GM21447 (cell line): ENCODE results near the gene TBC1D22B.
"Not testable (repeated sequence)": the region's sequence is repeated elsewhere in the genome, so short reads cannot be mapped to it uniquely, and the experiment has no call there.

Experiments
- ATAC-seq: cut with Tn5 transposase; IDR thresholded peaks from one replicate; pipeline ENCODE4 v1.9.1; 2021; ENCODE audit not compliant: unreplicated experiment

Gene TBC1D22B

DNA sequence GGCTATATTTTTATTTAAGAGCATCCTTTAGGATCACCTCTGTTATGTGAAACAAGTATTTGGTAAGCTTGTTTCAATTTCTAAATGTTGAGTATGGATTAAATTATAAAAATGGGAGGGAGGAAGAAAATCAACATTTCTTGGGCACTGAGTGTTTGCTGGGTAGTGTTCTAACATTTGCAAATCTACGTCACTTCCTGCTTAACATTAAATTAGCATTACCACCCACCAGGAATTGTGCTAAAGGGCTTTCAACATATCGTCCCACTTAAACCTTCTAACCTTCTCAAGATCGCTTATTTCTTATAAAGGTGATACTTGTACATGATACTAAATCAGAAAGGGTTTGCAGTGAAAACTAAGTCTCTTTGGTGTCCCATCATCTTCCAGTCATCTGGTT lies 8.3 kb downstream of the TBC1D22B start:
- no peak for ATAC-seq

DNA sequence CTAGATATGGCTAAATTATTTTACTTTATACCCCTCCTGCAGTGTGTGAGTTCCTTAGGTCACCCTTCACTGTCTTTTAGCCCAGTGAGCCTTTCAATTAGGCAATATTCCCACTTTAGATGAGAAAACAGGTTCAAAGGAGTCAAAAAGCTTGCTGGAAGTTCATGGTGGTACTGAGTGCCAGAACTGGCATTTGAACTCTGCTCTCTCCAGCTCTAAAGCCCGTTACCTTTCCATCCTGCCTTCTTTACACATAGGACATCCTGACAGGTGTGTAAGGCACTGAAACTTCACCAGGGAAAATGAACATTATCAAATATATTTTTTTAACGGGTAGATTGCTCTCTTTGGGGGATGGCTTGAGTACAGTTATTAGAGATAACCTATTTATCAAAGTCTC lies 11.5 kb downstream of the TBC1D22B start:
- ATAC-seq = no peak

DNA sequence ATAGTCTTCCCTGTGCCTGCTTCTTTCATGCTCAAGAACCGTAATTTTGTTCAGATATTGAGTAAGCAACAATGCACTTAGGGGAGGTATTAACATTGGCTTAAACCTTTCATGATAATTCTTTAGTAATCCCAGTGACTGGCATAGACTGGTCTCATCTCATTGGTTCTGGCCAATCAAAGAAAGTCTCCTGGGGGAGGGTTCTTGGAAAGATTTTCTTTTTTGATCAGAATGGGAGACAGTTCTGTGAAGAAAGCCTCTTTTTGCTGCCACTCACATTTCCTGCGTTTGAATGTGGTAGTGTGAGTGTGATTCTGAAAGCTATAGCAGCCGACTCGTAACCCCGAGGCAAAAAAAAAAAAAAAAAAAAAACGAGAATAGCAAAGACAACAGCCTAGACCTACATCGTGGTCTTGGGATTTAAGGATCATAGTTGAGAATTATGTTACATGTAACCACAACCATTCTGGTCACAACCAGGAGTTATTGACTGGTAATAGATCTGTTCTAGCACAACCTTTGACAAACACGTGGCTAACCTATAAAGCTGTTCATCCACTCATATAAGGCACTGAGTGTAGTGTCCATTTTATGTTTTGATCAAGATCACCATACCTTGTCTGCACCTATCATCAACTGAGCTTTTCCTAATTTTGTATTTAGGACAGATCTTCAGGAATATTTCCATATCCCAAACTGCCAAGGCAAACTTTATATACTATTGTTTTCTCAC lies 15.4 kb downstream of the TBC1D22B start:
- ATAC-seq = no peak

DNA sequence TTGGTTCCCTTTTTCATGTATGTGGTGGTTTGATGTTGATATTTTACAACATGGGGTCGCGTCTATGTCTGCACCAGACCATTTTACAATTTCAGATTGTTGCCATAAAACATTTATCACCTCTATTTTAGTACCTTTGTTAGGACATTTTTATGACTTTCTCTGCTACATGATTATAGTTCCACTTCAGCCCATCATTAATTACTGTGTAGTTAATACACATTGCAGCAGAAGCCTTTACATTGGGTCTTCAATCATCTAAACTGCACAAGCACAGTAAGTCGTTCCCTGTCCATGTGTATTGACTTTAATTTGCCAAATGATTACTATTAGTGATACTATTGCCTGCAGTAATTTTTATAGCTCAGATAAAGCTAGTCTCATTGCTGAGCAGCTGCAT lies 16.1 kb downstream of the TBC1D22B start:
- ATAC-seq = no peak

DNA sequence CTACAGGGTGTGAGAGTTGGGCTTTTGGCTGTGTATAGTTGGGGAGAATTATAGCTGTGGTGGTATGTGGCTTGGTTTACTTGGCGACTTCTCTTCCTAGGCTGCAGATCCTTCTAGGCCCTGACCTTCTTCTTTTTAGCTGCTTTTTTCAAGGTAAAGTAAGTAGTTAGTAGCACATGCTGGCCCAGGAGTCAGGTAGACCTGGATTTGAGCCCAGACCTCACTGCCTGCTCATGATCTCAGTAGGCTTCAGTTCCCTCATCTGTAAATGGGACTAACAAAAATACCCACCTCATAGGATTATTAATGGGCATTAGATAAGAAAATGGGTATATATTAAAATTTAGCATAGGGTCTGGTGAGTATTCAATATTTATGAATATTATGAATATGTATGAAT lies 17.8 kb downstream of the TBC1D22B start:
- ATAC-seq = no peak

DNA sequence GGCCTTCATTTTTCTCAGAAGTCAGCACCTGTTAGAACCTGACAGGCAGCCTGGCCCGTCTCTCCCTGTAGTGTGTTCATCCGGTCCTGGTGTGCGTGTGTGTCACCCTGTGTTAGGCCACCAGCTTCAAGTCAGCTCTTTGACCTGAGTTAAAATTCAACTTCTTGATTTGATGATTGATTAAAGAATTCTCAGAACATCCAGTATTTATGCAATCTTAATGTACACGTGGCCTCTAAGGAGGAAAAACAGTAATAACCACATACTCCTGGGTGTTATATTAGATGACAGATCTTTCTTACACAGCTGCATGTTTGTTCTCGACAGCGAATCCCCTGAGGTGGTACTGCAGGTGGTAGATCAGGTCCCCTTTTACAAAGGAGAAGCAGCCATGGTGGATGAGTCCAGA lies 19.4 kb downstream of the TBC1D22B start:
- no peak for ATAC-seq

DNA sequence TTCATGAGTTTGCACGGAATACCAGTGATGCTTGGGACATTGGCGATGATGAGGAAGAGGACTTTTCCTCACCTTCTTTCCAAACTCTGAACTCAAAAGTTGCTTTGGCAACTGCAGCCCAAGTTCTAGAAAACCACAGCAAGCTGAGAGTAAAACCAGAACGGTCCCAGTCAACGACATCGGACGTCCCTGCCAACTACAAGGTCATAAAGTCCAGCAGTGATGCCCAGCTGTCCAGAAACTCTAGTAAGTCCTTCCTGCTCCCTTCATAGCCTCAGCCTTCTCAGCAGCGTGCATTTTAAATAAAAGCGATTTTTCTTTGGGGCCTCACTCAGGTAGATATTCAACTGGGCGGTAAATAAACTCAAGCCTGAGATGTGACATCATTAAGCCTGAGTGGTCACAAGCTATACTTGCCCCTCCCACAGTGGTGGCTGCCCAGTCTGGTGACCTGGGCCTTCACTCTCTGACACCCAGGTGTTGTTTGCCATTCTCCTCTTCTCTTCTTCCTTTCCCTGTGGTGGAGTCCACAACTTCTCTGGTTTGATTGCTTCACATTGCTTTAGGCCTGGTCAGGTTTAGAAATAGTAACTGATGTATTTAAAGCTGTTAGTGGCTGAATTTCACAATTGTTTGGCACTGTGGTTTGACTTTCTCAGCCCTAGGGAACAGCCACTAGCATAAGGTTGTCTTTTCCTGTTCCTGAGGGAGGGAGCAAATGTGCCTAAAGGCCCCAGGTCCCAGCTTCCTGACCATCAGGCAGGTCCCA lies 22.0 kb downstream of the TBC1D22B start:
- ATAC-seq = no peak

DNA sequence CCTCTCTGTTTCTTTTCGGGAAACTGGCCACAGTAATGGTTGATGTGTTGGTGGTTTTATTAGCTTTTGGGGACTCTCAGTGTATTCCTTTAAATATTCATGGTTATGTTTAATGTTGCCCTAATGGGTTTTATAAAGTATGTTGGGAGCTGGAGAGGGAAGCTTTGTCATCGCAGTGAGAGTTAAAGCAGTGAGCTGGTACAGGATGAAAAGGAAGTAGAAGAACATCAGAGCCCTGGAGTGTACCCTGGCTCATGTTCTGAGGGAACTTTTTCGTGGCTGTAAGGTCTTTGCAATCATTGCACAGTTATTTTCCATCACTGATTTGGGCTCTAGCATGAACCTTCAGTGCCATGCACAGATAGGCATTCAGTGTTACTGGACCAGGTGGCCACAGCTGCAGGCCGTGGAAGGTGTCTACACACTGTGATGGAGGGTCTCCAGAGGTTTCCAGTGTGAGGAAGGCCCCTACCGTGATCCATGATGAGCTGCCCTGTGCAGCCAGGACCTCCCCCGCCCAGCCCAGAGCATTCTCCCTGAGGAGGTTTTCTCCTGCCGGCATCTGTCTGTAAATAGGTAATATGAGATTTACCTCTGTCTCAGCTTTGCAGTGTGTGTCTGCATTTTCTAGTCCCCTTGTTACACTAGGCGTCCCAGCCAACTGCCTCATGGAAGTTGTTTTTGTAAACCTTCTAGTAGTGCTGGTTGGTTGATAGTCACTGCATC lies 22.8 kb downstream of the TBC1D22B start:
- ATAC-seq = no peak

DNA sequence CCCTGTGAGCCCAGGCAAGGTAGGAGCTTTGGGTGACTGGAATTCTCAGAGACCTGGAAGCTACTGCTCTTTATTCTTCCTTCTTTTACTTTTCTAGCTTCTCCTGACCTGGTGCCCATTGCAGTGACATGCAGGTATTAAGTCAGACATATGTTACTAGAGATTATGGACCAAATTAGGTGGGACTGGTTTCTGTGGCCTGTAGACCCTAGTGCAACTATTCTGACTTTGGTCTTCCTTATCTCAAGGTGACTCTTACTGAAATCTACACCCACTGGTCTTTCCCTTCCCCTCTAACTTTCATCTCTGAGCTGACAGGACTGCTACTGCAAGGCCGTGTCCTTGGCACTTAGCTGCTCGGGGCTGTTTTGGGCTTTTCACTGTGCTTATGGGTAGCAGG lies 24.8 kb downstream of the TBC1D22B start:
- ATAC-seq = no peak

DNA sequence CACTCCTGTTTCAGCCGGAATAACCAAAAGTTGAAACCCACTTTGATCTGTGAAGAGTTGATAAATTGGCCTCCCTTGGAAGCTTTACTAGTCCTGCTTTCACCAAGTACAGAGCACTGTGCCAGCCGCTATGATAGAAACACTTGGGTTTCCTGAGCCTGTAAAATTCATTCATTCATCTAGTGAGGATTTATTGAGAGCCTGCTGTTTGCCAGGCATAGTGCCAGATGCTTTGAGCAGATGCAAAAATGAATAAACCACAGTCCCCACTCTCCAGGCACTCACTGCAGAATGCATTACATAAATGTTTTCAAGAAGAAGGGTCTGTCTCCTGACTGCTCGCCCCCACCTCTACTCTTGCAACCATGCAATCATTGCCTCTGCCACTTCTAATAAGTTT lies 25.7 kb downstream of the TBC1D22B start:
- no peak for ATAC-seq

DNA sequence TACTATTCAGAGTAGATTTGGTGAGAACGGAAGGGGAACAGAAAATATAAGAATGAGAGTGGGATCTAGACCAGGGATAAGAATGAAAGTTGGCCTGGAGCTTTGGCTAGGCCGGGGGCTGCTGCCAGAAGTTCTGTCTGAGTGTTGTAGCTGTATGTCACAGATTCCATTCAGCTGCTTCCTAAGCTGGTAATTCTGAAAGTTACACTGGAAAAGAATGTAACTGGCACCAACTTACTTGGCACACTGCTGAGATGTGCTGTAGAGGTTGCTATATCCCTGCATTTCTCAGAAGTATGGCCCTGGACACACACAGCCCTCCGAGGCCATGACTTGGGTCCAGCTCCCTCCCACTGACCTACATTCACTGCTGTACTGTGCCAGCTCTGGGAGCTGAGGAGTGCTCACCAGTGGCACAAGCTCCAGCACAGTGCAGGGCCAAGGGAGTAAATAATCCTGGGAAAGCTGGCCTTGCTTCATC lies 26.1 kb downstream of the TBC1D22B start:
- no peak for ATAC-seq

DNA sequence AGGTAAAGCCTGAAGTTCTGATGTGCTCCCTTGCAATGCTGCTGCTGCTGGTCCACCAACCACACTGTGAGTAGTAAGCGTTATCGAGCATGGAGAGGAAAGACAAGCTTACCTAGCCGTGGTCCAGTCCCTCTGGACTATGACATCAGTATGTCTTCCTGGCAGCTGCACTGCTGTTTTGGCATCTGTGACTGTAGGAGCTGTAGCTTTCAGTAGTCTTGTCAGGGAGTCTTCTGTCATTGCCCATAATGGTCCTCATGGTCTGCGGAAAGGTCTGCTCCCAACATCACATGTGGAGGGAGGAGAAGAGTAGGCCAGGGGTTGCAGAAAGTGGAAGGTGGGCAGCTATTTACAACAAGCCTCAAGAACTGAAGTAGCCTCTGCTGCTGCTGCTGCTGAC lies 27.2 kb downstream of the TBC1D22B start:
- ATAC-seq = no peak

DNA sequence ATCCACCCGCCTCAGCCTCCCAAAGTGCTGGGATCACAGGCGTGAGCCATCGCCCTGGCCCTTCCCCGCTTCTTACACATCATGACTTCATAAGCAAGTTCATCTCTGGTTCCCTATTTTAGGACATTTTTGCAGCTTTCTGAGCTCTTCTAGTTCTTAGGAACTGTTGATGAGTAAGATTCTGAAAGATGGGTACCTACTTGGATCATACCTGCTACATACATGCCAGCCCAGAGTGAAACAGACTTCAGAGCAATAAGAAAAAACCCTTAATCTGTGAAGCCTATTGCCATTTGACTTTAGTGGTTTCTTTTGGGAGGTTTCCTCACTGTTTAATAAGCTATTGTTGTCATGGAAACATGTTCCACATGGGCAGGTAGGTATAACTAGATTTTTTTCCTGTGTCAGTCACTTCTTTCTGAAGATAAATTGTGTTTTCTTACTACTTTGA lies 28.3 kb downstream of the TBC1D22B start:
- ATAC-seq = peak; percentile 39

DNA sequence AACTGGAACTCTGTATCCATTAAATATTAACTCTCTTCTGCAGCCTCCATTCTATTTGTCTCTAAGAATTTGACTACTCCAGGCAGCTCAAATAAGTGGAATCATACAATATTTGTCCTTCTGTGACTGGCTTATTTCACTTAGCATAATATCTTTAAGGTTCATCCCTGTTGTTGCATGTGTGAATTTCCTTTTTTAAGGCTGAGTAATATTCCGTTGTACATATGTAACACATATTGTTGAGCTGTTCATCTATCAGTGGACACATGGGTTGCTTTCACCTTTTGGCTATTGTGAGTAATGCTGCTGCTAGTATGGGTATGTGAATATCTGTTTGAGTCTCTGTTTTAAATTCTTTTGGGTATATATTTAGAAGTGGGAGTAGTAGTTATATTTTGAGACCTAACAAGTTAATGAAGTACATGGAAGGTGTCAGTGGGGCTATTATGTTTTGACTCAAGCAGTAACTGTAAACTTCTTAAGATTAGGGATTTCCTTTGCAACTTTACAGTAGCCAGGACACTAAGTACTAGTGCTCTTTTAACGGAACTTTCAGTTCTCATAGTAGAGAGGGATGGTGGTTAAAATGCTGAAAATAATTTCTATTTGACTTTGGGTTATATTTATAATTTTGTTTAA lies 30.1 kb downstream of the TBC1D22B start:
- peak; percentile 42 for ATAC-seq

DNA sequence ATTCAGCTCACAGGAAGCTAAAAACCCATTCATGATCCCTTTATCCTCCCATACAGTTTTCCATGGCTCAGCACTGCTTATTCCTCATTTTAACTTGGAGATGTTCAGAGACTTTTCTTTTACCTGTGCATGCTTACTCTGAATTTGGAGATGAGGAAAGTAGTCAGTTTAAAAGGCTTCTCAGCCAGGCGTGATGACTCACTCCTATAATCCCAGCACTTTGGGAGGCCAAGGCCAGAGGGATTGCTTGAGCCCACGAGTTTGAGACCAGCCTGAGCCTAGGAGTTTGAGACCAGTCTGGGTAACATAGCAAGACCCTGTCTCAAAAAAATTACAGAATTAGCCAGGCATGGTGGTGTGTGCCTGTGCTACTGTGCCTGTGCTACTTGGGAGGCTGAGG lies 30.7 kb downstream of the TBC1D22B start:
- ATAC-seq = no peak

DNA sequence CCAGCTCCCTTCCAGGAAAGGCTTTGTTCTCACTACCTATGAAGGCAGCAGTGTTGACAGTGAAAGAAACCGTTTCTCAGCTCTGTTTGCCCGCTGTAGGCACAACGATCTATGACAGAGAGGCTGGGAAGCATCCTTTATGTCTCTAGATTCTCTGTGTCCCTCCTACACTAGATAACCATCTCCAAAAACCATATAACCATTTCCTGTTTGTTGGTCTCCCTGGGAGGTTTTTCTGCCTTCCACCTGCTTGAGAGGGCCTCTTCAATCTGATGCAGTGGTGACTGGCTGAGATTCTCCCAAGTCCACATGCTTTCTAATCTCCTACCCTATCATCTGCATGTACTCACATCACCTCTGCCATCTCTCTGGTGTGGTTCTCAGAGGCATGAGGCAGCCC lies 32.4 kb downstream of the TBC1D22B start:
- ATAC-seq = no peak

DNA sequence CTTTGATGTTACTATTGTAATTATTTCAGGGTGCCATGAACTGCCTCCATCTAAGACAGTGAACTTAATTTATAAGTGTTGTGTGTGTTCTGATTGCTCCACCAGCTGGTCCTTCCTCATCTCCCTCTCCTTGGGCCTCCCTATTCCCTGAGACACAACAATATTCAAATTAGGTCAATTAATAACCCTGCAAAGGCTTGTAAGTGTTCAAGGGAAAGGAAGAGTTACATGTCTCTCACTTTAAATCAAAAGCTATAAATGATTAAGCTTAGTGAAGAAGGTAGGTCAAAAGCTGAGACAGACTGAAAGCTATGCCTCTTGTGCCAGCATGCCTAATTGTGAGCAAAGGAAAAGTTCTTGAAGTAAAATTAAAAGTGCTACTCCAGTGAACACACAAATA lies 35.9 kb downstream of the TBC1D22B start:
- no peak for ATAC-seq

DNA sequence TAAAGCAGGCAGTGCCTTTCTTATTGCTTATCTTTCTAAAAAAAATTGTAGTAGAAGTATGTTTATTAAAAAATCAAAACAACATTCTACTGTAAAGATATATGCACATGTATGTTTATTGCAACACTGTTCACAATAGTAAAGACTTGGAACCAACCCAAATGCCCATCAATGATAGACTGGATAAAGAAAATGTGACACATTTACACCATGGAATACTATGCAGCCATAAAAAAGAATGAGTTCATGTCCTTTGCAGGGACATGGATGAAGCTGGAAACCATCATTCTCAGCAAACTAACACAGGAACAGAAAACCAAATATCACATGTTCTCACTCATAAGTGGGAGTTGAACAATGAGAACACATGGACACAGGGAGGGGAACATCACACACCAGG lies 40.1 kb downstream of the TBC1D22B start:
- not testable (repeated sequence) for ATAC-seq

DNA sequence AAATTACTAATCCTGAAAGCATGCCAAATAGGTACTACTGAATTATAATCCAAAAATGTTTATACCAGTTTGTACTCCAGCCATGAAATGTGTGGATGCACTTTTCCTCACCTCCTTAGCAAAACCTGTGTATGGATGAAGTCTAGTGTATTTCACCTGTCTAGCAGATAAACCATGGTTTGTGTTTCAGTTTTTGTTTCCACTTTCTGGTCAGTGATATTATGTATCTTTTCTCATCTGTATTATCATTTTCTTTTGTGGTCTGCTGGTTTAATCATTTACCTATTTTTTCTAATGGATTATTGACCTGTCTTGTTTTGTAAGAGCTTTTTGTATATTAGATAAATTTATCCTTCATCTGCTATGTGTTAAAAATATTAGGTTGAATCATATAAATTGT lies 41.4 kb downstream of the TBC1D22B start:
- ATAC-seq = no peak

DNA sequence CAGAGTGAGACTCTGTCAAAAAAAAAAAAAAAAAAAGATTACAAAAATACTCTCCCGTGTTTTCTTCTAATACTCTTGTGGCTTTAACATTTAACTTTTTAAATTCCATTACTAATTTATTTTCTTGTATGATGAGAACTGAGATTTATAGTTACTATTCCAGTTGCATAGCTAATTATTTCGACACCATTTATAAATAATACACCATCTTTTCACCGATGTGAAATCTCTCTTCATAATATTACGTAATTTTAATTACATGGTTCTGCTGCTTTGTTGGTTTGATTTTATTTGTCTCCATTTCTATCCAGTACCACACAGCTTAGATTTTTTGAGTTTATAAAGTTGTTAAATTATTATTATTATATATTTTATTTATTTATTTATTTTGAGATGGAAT lies 42.4 kb downstream of the TBC1D22B start:
- ATAC-seq = no peak

DNA sequence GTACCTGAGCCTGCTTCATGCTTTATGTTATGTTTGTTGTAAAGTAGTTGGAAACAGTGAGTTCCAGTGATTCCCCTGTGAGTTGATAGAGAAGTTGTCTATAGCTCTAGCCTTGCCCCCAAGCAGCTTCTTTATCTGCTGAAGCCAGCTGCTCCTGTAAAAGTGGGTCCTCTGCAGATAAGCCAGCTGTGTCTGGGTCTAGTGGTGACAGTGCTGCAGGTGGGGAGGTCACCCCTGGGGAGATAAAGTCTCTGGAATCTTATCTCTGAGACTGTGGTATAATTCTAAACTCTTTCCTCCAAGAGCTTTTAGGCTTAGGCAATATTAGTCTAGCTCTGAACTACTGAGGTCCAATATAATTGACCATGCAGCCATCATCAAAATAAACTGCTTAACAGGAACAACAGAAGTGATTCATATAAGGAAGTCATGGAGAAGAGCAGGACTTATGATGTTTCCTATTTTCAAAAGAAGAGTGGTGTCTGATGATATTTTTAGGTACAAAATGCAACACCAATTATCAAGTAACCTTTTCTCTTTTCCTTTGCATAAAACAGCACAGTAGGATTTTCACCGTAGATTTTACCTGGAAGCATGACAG lies 44.6 kb downstream of the TBC1D22B start:
- ATAC-seq = no peak
